Caco-2 (cell line): Measurements from ENCODE around the gene SPATA16. TPM values are rescaled to one million over a fixed set of nuclear protein-coding genes. Genes with fewer than 3 reads are reported as not detected.

Experiments used
- BruUV-seq: library from RNA; stranded (reverse); fragments of 400-500 nt; replicated peaks from 2 replicates; lab custom pipeline; 2021; lab: Mats Ljungman, UMichigan
- CTCF ChIA-PET: fragments of 300-600 bp; sonication (Branson Sonifier 250); formaldehyde crosslinking; loops from one replicate; lab custom pipeline; 2022; ENCODE audit warnings: antibody characterized with exemption; lab: Charles Lee
- POLR2A ChIA-PET: fragments of 300-600 bp; sonication (Branson Sonifier 250); formaldehyde crosslinking; loops from one replicate; lab custom pipeline; 2022; ENCODE audit warnings: antibody characterized with exemption; lab: Charles Lee
- DNase-seq, 2 experiments: peaks; one replicate each; pipeline versions ENCODE4 v3.0.0 to v3.0.0-alpha.2; 2020 to 2022
- H3K27me3 ChIP-seq: replicated peaks from 2 replicates; pipeline ENCODE4 v1.6.0; 2011; ENCODE audit warnings: low read length; ENCODE audit not compliant: control insufficient read depth, insufficient read depth
- H3K36me3 ChIP-seq: 2 replicates; pipeline ENCODE4 v1.5.1; 2011; ENCODE audit warnings: low read length; ENCODE audit not compliant: control insufficient read depth, insufficient read depth
- H3K4me1 ChIP-seq: fragments of 250-450 bp; sonication (Bioruptor Pico); 2 replicates; pipeline ENCODE4 v1.5.1; 2020; ENCODE audit warnings: mild to moderate bottlenecking
- H3K4me3 ChIP-seq: 2 replicates; pipeline ENCODE4 v1.5.1; 2011; ENCODE audit warnings: low read depth, mild to moderate bottlenecking, control low read depth, low read length
- H3K9me3 ChIP-seq: fragments of 250-450 bp; sonication (Bioruptor Pico); 2 replicates; pipeline ENCODE4 v1.5.1; 2020; ENCODE audit warnings: mild to moderate bottlenecking, moderate library complexity
- H3K27ac Mint-ChIP-seq: one replicate; pipeline ENCODE4 v1.8.0; 2022; ENCODE audit warnings: mixed read lengths; ENCODE audit not compliant: unreplicated experiment
- H3K27me3 Mint-ChIP-seq: one replicate; pipeline ENCODE4 v1.8.0; 2022; ENCODE audit warnings: mixed read lengths; ENCODE audit not compliant: insufficient read depth, unreplicated experiment
- H3K36me3 Mint-ChIP-seq: one replicate; pipeline ENCODE4 v1.8.0; 2022; ENCODE audit warnings: mild to moderate bottlenecking, mixed read lengths; ENCODE audit not compliant: insufficient read depth, unreplicated experiment
- H3K4me1 Mint-ChIP-seq: one replicate; pipeline ENCODE4 v1.8.0; 2022; ENCODE audit warnings: low read depth, mixed read lengths; ENCODE audit not compliant: unreplicated experiment
- H3K4me3 Mint-ChIP-seq: one replicate; pipeline ENCODE4 v1.8.0; 2022; ENCODE audit warnings: mild to moderate bottlenecking, moderate library complexity, mixed read lengths; ENCODE audit not compliant: unreplicated experiment
- H3K9me3 Mint-ChIP-seq: one replicate; pipeline ENCODE4 v1.8.0; 2022; ENCODE audit warnings: mixed read lengths; ENCODE audit not compliant: unreplicated experiment
- CTCF ChIP-seq, 2 experiments: fragments of 200-600 bp in 1 of 2; IDR thresholded peaks; 1 replicate in 1 of 2; 2 replicates in 1 of 2; pipeline versions ENCODE4 v1.5.1 to v1.8.0; 2011 to 2022; ENCODE audit warnings: antibody characterized with exemption in 1 of 2, control low read depth in 1 of 2, inconsistent platforms in 1 of 2, low read depth in 1 of 2, low read length in 1 of 2, mild to moderate bottlenecking in 1 of 2, moderate library complexity in 1 of 2; ENCODE audit not compliant: insufficient read depth in 1 of 2, severe bottlenecking in 1 of 2, unreplicated experiment in 1 of 2
- intact Hi-C: fragments of 100-400 bp; cut with micrococcal nuclease; formaldehyde crosslinking; loops from one replicate; pipeline ENCODE4 v1.10.0; 2022; ENCODE audit not compliant: unreplicated experiment
- total RNA-seq: library from RNA; stranded (reverse); gene quantifications from 2 replicates; pipeline ENCODE4 v1.2.3, GENCODE V29; 2022

Gene SPATA16
- total RNA-seq, 1 experiment from 2014 or later, result not detected

GRCh38 chr3:172904711-172905373 is 236.2 kb downstream of the SPATA16 start:
- intact Hi-C loops, result no loop called here
- H3K27ac Mint-ChIP-seq, result no peak overlapping the region
- no peaks in the 10 kb centered on the region for H3K36me3 ChIP-seq
- CTCF ChIA-PET, result no interaction called here
- DNase-seq, result no peak
- H3K9me3 Mint-ChIP-seq, result no peaks in the 10 kb centered on the region
- POLR2A ChIA-PET, result no interaction called here
- TF ChIP-seq CTCF (IDR thresholded peaks at IDR 0.05; ENCODE audit: insufficient read depth in 1 of 2, low read depth in 1 of 2, low read length in 1 of 2, severe bottlenecking in 1 of 2, unreplicated experiment in 1 of 2), result no peak
- no peaks in the 10 kb centered on the region for H3K9me3 ChIP-seq
- no peaks in the 10 kb centered on the region; the same call in 1 of the 2 replicates for H3K27me3 ChIP-seq
- no peaks in the 10 kb centered on the region for H3K4me1 ChIP-seq
- no TSS peak for BruUV-seq
- no peaks in the 10 kb centered on the region for H3K4me1 Mint-ChIP-seq
- H3K27me3 Mint-ChIP-seq, result peaks cover 7% of the 10 kb centered on the region
- no peak overlapping the region for H3K4me3 Mint-ChIP-seq
- no peak overlapping the region for H3K4me3 ChIP-seq
- H3K36me3 Mint-ChIP-seq, result no peaks in the 10 kb centered on the region

- ChIA-PET POLR2A (no interaction called here), CTCF (no interaction called here)
- intact Hi-C loops, result no loop called here
- H3K9me3 ChIP-seq, result no peaks in the 10 kb centered on the region
- H3K36me3 ChIP-seq, result no peaks in the 10 kb centered on the region
- H3K4me1 ChIP-seq, result no peaks in the 10 kb centered on the region
- Mint-ChIP-seq H3K27ac (no peak overlapping the region), H3K9me3 (no peaks in the 10 kb centered on the region), H3K27me3 (peaks cover 9% of the 10 kb centered on the region), H3K4me3 (no peak overlapping the region), H3K36me3 (no peaks in the 10 kb centered on the region), H3K4me1 (no peaks in the 10 kb centered on the region)
- no peak overlapping the region for H3K4me3 ChIP-seq
- TF ChIP-seq CTCF (IDR thresholded peaks at IDR 0.05; ENCODE audit: insufficient read depth in 1 of 2, low read depth in 1 of 2, low read length in 1 of 2, severe bottlenecking in 1 of 2, unreplicated experiment in 1 of 2), result no peak
- DNase-seq, result no peak
- BruUV-seq, result no TSS peak
- no peaks in the 10 kb centered on the region; the same call in 1 of the 2 replicates for H3K27me3 ChIP-seq
Measured at GRCh38 chr3:172903642-172904320, 237.3 kb downstream of the SPATA16 start.

GRCh38 chr3:172892158-172892557 is 248.9 kb downstream of the SPATA16 start:
- POLR2A ChIA-PET, result no interaction called here
- Mint-ChIP-seq H3K27me3 (peaks cover 5% of the 10 kb centered on the region), H3K4me3 (no peak overlapping the region), H3K4me1 (no peaks in the 10 kb centered on the region), H3K27ac (no peak overlapping the region), H3K9me3 (no peaks in the 10 kb centered on the region), H3K36me3 (no peaks in the 10 kb centered on the region)
- no peak overlapping the region for H3K4me3 ChIP-seq
- DNase-seq, result no peak
- H3K27me3 ChIP-seq, result no peaks in the 10 kb centered on the region
- BruUV-seq, result no TSS peak
- CTCF ChIA-PET, result no interaction called here
- no peak for TF ChIP-seq CTCF (IDR thresholded peaks at IDR 0.05; ENCODE audit: insufficient read depth in 1 of 2, low read depth in 1 of 2, low read length in 1 of 2, severe bottlenecking in 1 of 2, unreplicated experiment in 1 of 2)
- H3K36me3 ChIP-seq, result no peaks in the 10 kb centered on the region
- no peaks in the 10 kb centered on the region for H3K4me1 ChIP-seq
- no peaks in the 10 kb centered on the region for H3K9me3 ChIP-seq
- intact Hi-C loops, result no loop called here
